AG09309 (cell line): ENCODE results near the gene HYDIN.

Source experiments
- DNase-seq: peaks from one replicate; pipeline ENCODE4 v3.0.0-alpha.2; 2010; ENCODE audit warnings: low read depth
- H3K4me3 ChIP-seq: 2 replicates; pipeline ENCODE4 v1.5.1; 2011; ENCODE audit warnings: mild to moderate bottlenecking, low read depth, low read length, moderate library complexity; ENCODE audit not compliant: control insufficient read depth
- CTCF ChIP-seq: IDR thresholded peaks from 2 replicates; pipeline ENCODE4 v1.5.1; 2011; ENCODE audit warnings: mild to moderate bottlenecking, low read depth, low read length, inconsistent platforms; ENCODE audit not compliant: insufficient read depth, control insufficient read depth; ENCODE audit errors: missing control alignments

Gene HYDIN

GRCh38 chr16:71242036-71242435 lies 11.5 kb upstream of the HYDIN start:
- no peak for DNase-seq
- TF ChIP-seq CTCF, result no peak
- H3K4me3 ChIP-seq, result no peak overlapping the region

GRCh38 chr16:71229344-71229743 lies 1.2 kb downstream of the HYDIN start:
- TF ChIP-seq CTCF, result no peak
- H3K4me3 ChIP-seq, result no peak overlapping the region

GRCh38 chr16:71226229-71227141 lies 4.0 kb downstream of the HYDIN start:
- TF ChIP-seq CTCF, result no peak
- DNase-seq, result no peak
- H3K4me3 ChIP-seq, result no peak overlapping the region

More at GRCh38 chr16:71229344-71229743, 1.2 kb downstream of the HYDIN start:
- DNase-seq, result no peak

- no peak overlapping the region for H3K4me3 ChIP-seq
- TF ChIP-seq CTCF, result no peak
- no peak for DNase-seq
These were observed 5.4 kb downstream of the HYDIN start for GRCh38 chr16:71225145-71225544.

- no peak for TF ChIP-seq CTCF
- H3K4me3 ChIP-seq, result no peak overlapping the region
- DNase-seq, result no peak
These were observed 12.1 kb downstream of the HYDIN start for GRCh38 chr16:71218306-71218963.

GRCh38 chr16:71217506-71217905 lies 13.0 kb downstream of the HYDIN start:
- DNase-seq, result no peak
- no peak overlapping the region for H3K4me3 ChIP-seq
- TF ChIP-seq CTCF, result no peak
